NB4 (cell line): ENCODE measurements around the gene NSFL1C.
A peak's percentile ranks its signal among the peaks of the same experiment; 100 is the strongest.

Experiments
- DNase-seq: peaks from one replicate; pipeline ENCODE4 v3.0.0; 2010; ENCODE audit warnings: low read depth
- H3K4me3 ChIP-seq: one replicate; pipeline ENCODE4 v1.5.1; 2011; ENCODE audit warnings: mild to moderate bottlenecking, low read depth, low read length, moderate library complexity
- MYC ChIP-seq: IDR thresholded peaks from 2 replicates; pipeline ENCODE4 v1.6.1; 2011; ENCODE audit warnings: low read depth, low read length
- POLR2A ChIP-seq: IDR thresholded peaks from 2 replicates; pipeline ENCODE4 v1.6.1; 2011; ENCODE audit warnings: mild to moderate bottlenecking; ENCODE audit not compliant: insufficient read length; ENCODE audit errors: extremely low read depth
- TF ChIP-seq, protein P1 (sequence below): IDR thresholded peaks from one replicate; pipeline ENCODE4 v1.5.1; 2012; ENCODE audit warnings: low read depth, low read length
- TF ChIP-seq, protein P2 (sequence below): IDR thresholded peaks from 2 replicates; pipeline ENCODE4 v1.6.1; 2011; ENCODE audit warnings: low read depth, low read length

NSFL1C gene

GRCh38 chr20:1473246-1474220 lies 6.9 kb upstream of the NSFL1C start:
- TF ChIP-seq, protein P1, sequence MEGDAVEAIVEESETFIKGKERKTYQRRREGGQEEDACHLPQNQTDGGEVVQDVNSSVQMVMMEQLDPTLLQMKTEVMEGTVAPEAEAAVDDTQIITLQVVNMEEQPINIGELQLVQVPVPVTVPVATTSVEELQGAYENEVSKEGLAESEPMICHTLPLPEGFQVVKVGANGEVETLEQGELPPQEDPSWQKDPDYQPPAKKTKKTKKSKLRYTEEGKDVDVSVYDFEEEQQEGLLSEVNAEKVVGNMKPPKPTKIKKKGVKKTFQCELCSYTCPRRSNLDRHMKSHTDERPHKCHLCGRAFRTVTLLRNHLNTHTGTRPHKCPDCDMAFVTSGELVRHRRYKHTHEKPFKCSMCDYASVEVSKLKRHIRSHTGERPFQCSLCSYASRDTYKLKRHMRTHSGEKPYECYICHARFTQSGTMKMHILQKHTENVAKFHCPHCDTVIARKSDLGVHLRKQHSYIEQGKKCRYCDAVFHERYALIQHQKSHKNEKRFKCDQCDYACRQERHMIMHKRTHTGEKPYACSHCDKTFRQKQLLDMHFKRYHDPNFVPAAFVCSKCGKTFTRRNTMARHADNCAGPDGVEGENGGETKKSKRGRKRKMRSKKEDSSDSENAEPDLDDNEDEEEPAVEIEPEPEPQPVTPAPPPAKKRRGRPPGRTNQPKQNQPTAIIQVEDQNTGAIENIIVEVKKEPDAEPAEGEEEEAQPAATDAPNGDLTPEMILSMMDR: no peak
- TF ChIP-seq, protein P2, sequence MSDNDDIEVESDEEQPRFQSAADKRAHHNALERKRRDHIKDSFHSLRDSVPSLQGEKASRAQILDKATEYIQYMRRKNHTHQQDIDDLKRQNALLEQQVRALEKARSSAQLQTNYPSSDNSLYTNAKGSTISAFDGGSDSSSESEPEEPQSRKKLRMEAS: no peak
- TF ChIP-seq MYC: no peak
- TF ChIP-seq POLR2A: no peak
- DNase-seq: no peak
- H3K4me3 ChIP-seq: no peak overlapping the region

GRCh38 chr20:1472556-1473245 lies 6.1 kb upstream of the NSFL1C start:
- DNase-seq: peak; percentile 82
- H3K4me3 ChIP-seq: no peak overlapping the region
- TF ChIP-seq MYC (no peak), POLR2A (no peak)

- H3K4me3 ChIP-seq: no peak overlapping the region
- TF ChIP-seq, protein P1: no peak
- TF ChIP-seq, protein P2: no peak
- TF ChIP-seq MYC (no peak), POLR2A (no peak)
- no peak for DNase-seq
Measured at GRCh38 chr20:1471242-1471641, 4.6 kb upstream of the NSFL1C start.

- DNase-seq: peak; percentile 75
- H3K4me3 ChIP-seq: no peak overlapping the region
- TF ChIP-seq POLR2A (no peak), MYC (peak; percentile 49; the same call in 1 of the 2 replicates)
- TF ChIP-seq, protein P2: peak; percentile 62
- TF ChIP-seq, protein P1: peak; percentile 74
Measured at GRCh38 chr20:1469925-1470571, 3.4 kb upstream of the NSFL1C start.

- DNase-seq: no peak
- no peak overlapping the region for H3K4me3 ChIP-seq
- TF ChIP-seq MYC (no peak), POLR2A (no peak)
Measured at GRCh38 chr20:1469306-1469905, 2.8 kb upstream of the NSFL1C start.

DNA sequence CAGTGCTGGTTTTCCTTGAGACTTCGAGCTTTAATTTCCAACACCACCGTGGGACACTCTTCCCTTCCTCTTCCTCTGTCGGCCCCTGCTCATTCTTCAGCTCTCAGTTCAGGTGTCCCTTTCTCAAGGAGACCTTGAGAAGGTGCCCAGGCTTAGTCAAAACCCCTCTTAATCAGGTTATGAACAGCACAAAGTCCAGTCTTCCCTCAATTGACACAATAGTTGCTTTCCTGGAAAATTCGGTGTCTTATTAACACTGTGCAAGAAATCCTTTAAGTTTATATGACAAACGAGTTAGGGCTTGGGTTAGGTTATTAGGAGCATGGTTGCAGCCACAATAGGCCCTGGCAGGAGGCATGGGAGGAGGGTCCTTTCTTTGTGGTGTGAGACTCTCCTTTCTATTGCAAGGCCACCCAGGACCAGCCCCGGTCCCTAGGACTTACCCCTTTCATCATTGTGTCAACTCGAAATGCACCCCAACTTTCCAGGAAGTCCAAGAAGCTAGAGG lies 1.5 kb upstream of the NSFL1C start:
- DNase-seq: peak; percentile 7
- TF ChIP-seq, protein P1: no peak
- TF ChIP-seq, protein P2: no peak
- TF ChIP-seq MYC: no peak
- no peak for TF ChIP-seq POLR2A
- no peak overlapping the region for H3K4me3 ChIP-seq
